Measurements from ENCODE around the gene SCAMP3.
"Not testable (repeated sequence)": the region's sequence is repeated elsewhere in the genome, so short reads cannot be mapped to it uniquely, and the experiment has no call there.

SCAMP3 gene

DNA sequence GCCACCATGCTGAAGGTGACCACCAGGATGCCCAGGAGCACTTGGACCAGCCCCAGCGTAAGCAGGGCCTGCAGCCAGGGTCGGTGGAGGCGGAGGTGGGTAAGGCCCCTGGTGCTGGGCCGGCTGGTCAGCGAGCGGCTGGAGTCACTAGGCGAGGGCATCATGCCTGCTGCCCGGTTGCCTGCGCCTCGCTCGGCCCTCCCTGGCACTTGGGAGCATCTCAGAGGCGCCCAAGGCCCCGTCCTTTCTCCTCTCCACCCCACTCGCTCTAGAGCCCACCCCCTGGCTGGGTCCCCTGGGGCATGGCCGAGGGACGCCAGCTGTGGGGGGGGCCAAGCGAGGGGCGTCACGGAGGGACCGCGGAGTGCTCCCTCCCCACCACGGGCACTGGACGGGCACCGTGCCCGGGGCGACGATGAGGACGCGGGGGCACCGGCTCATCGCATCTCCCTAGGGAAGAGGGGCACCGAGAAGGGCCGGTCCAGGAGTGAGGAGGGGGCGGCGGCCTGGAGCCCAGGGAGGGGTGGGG is 7.4 kb downstream of the SCAMP3 start:
- H3K4me1 Mint-ChIP-seq (ENCODE audit: low read depth), result peaks cover 27% of the 10 kb centered on the region
- H3K27ac Mint-ChIP-seq, result peak overlapping the region; percentile 52
- DNase-seq (ENCODE audit: low spot score), result no peak
- H3K4me3 Mint-ChIP-seq, result peak overlapping the region; percentile 83
- no peaks in the 10 kb centered on the region for H3K27me3 Mint-ChIP-seq (ENCODE audit: low read depth)
- peaks cover 19% of the 10 kb centered on the region for H3K36me3 Mint-ChIP-seq (ENCODE audit: low read depth)
- H3K9me3 Mint-ChIP-seq, result no peaks in the 10 kb centered on the region

DNA sequence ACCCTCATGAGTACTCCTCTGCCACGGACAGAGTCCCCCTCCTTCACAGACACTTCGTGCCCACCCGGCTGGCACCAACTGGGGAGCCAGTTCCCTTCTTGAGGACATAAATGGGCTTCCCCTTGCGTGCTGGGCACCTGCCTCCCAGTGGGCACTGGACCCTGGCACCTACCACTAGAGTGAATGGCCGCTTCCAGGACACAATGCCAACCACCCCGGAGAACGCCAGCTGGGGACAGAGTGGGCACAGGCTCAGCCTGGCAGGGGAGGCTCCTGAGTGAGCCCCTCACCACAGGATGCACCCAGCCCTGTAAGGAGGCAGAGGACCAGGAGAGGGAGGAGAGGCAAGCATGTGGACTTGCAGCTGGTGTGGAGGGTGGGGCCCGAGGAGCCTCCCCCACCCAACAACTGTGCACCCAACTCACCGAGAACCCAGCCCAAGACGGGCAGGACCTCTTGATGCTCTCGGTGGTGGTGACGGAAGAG is 7.9 kb downstream of the SCAMP3 start:
- Mint-ChIP-seq H3K9me3 (no peaks in the 10 kb centered on the region), H3K4me3 (peak overlapping the region; percentile 83), H3K36me3 (ENCODE audit: low read depth) (peaks cover 19% of the 10 kb centered on the region), H3K4me1 (ENCODE audit: low read depth) (peaks cover 27% of the 10 kb centered on the region), H3K27ac (peak overlapping the region; percentile 52), H3K27me3 (ENCODE audit: low read depth) (no peaks in the 10 kb centered on the region)
- DNase-seq (ENCODE audit: low spot score), result no peak

DNA sequence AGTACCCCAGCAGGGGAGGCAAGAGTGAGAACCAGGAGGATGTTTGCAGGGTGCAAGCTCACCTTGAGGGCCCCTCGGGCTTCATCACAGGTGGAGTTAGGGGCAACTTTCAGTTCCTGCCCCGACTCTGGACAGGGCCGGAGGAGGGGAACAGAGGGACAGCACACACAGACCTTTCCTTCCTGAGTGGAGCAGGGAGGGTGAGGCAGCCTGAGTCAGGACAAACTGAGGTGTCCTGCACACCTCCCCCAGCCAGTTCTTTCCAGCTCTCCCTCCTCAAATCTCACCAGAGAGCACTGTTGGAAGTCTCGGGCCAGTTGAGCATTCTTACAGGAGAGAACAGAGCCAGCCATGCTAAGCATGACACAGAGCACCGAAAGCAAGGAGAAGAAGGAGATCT is 8.4 kb downstream of the SCAMP3 start:
- H3K4me1 Mint-ChIP-seq (ENCODE audit: low read depth), result peaks cover 27% of the 10 kb centered on the region

DNA sequence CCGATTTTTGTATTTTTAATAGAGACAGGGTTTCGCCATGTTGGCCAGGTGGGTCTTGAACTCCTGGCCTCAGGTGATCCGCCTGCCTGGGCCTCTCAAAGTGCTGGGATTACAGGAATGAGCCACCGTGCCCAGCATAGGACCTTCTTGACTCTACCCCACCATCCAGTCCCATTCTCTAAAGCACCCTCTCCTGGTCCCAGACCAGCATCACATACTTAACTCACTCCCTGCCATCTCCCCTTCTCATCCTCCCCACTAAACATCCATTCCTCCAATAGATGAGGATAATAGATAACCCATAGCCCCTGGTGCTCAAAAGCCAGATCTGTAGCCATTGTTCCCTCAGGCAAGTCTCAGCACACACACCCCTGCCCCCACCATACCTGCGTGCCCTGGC is 9.0 kb downstream of the SCAMP3 start:
- Mint-ChIP-seq H3K36me3 (ENCODE audit: low read depth) (peaks cover 14% of the 10 kb centered on the region), H3K9me3 (no peaks in the 10 kb centered on the region), H3K4me3 (peak overlapping the region; percentile 83), H3K4me1 (ENCODE audit: low read depth) (peaks cover 27% of the 10 kb centered on the region), H3K27ac (peak overlapping the region; percentile 33), H3K27me3 (ENCODE audit: low read depth) (no peaks in the 10 kb centered on the region)
- DNase-seq (ENCODE audit: low spot score), result no peak

More for the DNA sequence above, 8.4 kb downstream of the SCAMP3 start:
- H3K36me3 Mint-ChIP-seq (ENCODE audit: low read depth), result peaks cover 19% of the 10 kb centered on the region
- H3K27me3 Mint-ChIP-seq (ENCODE audit: low read depth), result no peaks in the 10 kb centered on the region
- H3K4me3 Mint-ChIP-seq, result peak overlapping the region; percentile 83
- H3K27ac Mint-ChIP-seq, result no peak overlapping the region
- H3K9me3 Mint-ChIP-seq, result no peaks in the 10 kb centered on the region
- DNase-seq (ENCODE audit: low spot score), result no peak

DNA sequence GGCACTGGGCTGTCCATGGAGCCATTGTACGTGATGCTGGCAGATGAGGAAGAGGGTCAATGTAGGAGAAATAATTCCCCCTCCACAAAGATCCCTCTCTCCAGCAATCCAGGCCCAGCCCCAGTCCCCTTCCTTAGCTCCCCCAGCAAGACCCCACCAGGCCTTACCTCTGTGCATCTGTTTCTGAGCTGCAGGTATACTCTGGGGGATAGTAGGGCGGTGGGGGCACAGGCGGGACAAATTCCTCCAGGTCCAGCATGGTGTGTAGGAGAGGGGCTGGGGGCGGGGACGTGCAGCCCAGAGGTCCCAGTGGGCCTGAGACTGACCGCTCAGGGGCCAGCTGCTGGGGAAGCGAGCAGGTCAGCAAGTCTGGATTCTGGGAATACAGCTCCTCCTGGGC is 10.6 kb downstream of the SCAMP3 start:
- Mint-ChIP-seq H3K36me3 (ENCODE audit: low read depth) (peaks cover 7% of the 10 kb centered on the region), H3K27ac (no peak overlapping the region), H3K4me3 (no peak overlapping the region), H3K4me1 (ENCODE audit: low read depth) (peaks cover 23% of the 10 kb centered on the region), H3K27me3 (ENCODE audit: low read depth) (no peaks in the 10 kb centered on the region), H3K9me3 (no peaks in the 10 kb centered on the region)
- DNase-seq (ENCODE audit: low spot score), result no peak

DNA sequence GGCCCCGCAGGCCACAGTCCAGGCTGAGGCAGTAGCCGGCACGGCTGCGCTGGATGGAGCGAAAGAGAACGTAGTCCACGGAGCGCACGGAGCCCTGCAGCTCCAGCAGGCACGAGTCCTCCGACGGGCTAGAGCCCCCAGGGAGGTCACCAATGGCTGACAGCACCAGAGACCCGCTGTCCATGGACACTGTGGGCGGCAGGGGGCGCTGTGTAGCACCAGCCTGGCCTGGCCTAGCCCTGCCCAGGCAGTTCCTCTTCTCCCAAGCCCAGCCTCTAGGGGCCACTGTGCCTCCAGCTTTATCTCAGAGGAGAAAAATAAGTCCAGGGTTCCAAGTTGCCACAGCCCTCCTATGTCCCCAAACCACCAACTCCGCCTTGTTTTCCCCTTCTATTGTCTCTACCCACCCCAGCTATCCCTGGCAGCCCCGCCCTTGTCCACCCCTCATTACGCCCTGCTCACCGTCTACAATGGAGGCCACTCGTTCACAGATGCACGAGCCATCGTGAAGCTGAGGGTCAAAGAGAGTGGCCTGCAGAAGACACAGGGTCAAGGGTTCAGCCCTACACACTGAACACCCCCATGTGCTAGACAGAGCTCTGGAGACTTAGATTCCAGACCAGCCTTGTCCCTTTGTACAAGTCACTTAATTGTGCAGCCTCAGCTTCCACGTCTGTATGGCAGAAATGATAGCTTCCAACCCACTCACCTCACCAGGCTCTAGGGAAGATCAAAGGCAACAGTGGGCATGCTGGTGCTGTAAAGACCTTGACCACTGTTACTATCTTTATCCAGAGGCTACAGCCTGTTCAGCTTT is 11.3 kb downstream of the SCAMP3 start:
- Mint-ChIP-seq H3K4me1 (ENCODE audit: low read depth) (peaks cover 26% of the 10 kb centered on the region), H3K27me3 (ENCODE audit: low read depth) (no peaks in the 10 kb centered on the region), H3K36me3 (ENCODE audit: low read depth) (peaks cover 7% of the 10 kb centered on the region), H3K9me3 (no peaks in the 10 kb centered on the region), H3K4me3 (peak overlapping the region; percentile 66), H3K27ac (peak overlapping the region; percentile 14)
- DNase-seq (ENCODE audit: low spot score), result peak; percentile 92

DNA sequence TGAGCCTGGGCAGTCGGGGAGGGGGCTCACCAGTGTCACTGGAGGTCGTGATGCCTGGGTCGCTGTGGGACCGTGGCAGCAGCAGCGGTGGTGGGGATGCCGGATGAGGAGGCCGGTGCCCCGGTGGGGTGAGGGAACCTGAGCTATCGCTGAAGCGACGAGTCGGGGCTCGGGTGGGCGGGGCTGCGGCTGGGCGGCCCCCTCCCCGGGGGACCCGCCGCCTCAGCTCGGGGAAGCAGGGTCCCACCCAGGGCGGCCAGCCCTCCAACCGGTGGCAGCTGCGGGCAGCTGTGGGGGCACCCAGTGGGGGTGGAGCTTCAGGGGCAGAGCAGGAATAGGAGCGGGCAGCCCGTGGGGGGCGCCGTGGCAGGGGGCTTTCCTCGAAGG is 11.9 kb downstream of the SCAMP3 start:
- Mint-ChIP-seq H3K9me3 (no peaks in the 10 kb centered on the region), H3K36me3 (ENCODE audit: low read depth) (peaks cover 10% of the 10 kb centered on the region), H3K4me3 (peak overlapping the region; percentile 80), H3K4me1 (ENCODE audit: low read depth) (peaks cover 29% of the 10 kb centered on the region), H3K27ac (peak overlapping the region; percentile 79), H3K27me3 (ENCODE audit: low read depth) (no peaks in the 10 kb centered on the region)
- DNase-seq (ENCODE audit: low spot score), result no peak

DNA sequence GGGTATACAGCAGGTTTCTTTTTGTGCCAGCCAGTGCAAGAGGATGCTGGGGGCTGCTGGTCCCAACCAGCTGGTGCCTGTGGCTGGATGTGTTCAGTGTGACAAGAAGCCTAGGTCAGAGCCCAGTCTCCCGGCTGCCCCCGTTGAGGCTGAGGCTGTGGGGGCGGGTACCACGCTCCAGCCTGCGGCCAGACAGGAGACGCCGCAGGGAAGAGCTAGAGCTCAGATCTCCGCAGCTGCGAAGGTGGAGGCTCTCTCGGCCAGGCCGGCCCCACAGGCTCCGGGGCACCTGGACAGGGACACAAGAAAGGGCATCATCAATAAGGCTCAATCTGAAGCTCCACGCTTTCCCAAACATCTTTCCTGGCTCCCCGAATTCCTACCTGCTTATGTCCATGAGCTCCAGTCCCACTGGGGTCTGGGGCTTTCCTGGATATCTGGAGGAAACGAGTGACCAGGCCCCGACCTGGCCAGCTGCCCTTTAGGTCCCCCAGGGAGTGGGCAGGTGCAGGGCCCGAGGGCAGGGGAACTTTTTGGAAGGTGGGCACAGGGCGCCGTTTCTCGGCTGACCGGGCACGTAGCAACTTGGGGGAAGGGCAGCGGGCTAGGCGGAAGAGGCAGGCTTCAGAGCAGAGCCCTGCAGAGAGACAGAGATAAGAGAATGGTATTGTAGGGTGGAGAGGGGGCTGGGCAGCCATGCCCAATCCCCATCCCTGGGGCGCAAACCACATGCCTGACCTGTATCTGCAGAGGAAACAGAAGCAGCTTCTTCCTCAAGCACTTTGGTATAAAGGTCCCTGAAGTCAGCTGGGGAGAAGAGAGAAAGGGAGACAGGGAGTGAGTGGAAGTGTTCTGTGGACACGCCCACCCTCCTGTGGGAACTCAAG is 14.2 kb downstream of the SCAMP3 start:
- peaks cover 3% of the 10 kb centered on the region for H3K27me3 Mint-ChIP-seq (ENCODE audit: low read depth)
- no peak overlapping the region for H3K27ac Mint-ChIP-seq
- H3K9me3 Mint-ChIP-seq, result no peaks in the 10 kb centered on the region
- no peak for DNase-seq (ENCODE audit: low spot score)
- peaks cover 27% of the 10 kb centered on the region for H3K4me1 Mint-ChIP-seq (ENCODE audit: low read depth)
- peaks cover 10% of the 10 kb centered on the region for H3K36me3 Mint-ChIP-seq (ENCODE audit: low read depth)
- no peak overlapping the region for H3K4me3 Mint-ChIP-seq

DNA sequence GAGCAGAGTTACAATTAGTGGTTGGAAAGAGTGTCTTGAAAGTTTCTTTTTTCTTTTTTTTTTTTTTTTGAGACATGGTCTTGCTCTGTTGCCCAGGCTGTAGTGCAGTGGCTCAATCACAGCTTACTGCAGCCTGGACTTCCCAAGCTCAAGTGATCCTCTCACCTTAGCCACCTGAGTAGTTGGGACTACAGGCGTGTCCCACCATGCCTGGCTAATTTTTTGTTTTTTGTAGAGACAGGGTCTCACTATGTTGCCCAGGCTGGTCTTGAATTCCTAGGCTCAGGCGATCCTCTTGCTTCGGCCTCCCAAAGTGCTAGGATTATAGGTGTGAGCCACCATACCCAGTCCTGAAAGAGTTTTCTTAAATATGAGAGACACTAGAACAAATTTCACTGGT is 15.4 kb downstream of the SCAMP3 start:
- peaks cover 30% of the 10 kb centered on the region for H3K4me1 Mint-ChIP-seq (ENCODE audit: low read depth)
- H3K27me3 Mint-ChIP-seq (ENCODE audit: low read depth), result not testable (repeated sequence)

DNA sequence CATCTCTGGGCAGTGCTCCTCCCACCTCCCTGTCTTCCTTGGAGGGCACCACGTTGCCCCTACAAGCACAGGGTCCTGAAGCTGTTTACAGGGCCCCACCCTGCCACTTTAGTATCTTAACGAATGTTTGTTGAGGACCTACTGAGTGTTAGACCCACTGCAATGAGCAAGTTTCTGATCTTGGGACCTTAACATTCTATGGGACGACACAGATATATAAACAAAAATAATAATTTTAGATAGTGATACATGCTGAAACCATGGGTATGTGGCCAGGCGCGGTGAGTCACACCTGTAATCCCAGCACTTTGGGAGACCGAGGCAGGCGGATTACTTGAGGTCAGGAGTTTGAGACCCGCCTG is 17.0 kb downstream of the SCAMP3 start:
- DNase-seq (ENCODE audit: low spot score), result no peak
- Mint-ChIP-seq H3K27ac (peak overlapping the region; percentile 93), H3K27me3 (ENCODE audit: low read depth) (peaks cover 3% of the 10 kb centered on the region), H3K4me1 (ENCODE audit: low read depth) (peaks cover 36% of the 10 kb centered on the region), H3K9me3 (no peaks in the 10 kb centered on the region), H3K36me3 (ENCODE audit: low read depth) (peaks cover 12% of the 10 kb centered on the region), H3K4me3 (peak overlapping the region; percentile 77)

More for the DNA sequence above, 15.4 kb downstream of the SCAMP3 start:
- not testable (repeated sequence) for H3K9me3 Mint-ChIP-seq; H3K36me3 Mint-ChIP-seq (ENCODE audit: low read depth); H3K4me3 Mint-ChIP-seq; DNase-seq (ENCODE audit: low spot score)
- peak overlapping the region; percentile 1 for H3K27ac Mint-ChIP-seq

DNA sequence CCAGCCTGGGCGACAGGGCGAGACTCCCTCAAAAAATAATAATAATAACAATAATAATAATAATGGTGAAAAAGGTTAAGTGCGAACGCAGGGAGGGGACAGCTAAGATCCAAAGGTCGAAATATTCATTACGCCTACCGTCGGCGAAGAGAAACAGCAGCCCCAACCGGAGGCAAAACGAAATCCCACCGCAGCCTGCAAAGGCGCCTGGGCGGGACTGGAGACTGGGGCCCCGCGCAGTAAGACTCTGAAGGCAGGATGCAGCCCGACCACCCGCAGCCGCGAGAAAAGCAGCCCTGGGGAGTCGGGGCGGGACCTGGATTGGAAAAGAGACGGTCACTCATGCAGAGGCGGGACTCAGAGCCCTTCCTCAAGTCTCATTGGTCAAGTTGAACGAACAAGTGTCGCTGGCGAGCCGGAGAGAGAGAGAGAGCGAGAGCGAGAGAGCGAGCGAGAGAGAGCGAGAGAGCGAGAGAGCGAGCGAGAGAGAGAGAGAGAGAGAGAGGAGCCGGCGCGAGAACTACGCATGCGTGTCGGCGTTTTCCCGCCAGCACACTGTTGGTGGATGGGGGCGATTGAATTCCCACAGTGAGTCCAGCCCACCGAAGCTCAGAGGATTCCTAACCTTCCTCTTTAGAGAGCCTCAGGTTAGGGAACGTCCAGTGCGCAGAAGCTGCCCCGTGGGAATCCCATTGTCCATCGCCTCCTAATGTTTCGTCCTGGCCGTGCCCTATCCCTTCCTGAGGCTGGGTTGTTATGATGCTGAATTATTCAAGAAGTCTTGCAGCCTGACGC is 17.6 kb downstream of the SCAMP3 start:
- peak overlapping the region; percentile 77 for H3K4me3 Mint-ChIP-seq
- H3K27ac Mint-ChIP-seq, result peak overlapping the region; percentile 93
- no peaks in the 10 kb centered on the region for H3K9me3 Mint-ChIP-seq
- peaks cover 12% of the 10 kb centered on the region for H3K36me3 Mint-ChIP-seq (ENCODE audit: low read depth)
- H3K4me1 Mint-ChIP-seq (ENCODE audit: low read depth), result peaks cover 36% of the 10 kb centered on the region
- peaks cover 3% of the 10 kb centered on the region for H3K27me3 Mint-ChIP-seq (ENCODE audit: low read depth)
- peak; percentile 97 for DNase-seq (ENCODE audit: low spot score)

DNA sequence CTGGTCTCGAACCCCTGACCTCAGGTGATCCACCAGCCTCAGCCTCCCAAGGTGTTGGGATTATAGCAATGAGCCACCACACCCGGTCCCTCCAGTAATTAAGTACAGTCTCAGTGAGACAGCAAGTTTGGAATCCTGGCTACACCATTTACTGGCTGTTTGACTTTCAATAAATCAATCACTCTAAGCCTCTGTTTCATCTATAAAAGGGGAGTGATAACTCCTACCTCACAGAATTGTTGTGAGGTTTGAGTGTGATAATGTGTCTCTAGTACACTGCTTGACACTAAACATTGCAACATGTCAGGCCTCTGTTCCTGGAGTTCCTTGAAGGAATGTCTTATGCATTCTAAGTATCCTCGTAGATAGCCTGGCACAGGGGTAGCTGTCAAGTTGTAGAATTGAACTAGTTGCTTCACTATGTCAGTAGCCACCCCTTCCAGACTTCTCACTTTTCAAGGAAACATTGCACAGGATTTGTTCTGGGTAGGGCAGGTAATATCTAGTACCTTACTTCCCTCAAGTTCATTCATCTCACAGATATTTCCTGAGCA is 19.3 kb downstream of the SCAMP3 start:
- peak overlapping the region; percentile 86 for H3K27ac Mint-ChIP-seq
- H3K9me3 Mint-ChIP-seq, result no peaks in the 10 kb centered on the region
- H3K27me3 Mint-ChIP-seq (ENCODE audit: low read depth), result peaks cover 3% of the 10 kb centered on the region
- peak overlapping the region; percentile 77 for H3K4me3 Mint-ChIP-seq
- H3K4me1 Mint-ChIP-seq (ENCODE audit: low read depth), result peaks cover 36% of the 10 kb centered on the region
- no peak for DNase-seq (ENCODE audit: low spot score)
- peaks cover 21% of the 10 kb centered on the region for H3K36me3 Mint-ChIP-seq (ENCODE audit: low read depth)

DNA sequence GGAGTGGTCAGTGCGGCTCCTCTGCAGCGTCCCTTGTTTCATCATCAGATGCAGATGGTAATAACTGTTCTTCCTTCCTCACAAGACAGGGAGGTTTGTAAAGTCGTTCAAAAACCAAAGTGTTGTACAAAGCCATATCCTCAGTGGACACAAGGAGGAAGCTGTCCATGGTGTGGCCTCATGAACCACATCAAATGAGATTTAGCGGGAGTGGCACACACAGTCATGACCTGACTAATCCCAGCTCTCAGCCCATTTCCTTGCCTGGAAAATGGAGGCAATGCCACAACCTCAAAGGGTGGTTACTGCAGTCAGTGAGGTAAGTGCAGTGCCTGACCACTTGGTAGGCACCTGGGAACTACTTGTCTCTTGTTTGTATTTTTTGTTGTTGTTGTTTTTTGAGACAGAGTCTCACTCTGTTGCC is 20.3 kb downstream of the SCAMP3 start:
- peaks cover 3% of the 10 kb centered on the region for H3K27me3 Mint-ChIP-seq (ENCODE audit: low read depth)
- H3K27ac Mint-ChIP-seq, result peak overlapping the region; percentile 82
- peak overlapping the region; percentile 90 for H3K4me3 Mint-ChIP-seq
- peaks cover 36% of the 10 kb centered on the region for H3K4me1 Mint-ChIP-seq (ENCODE audit: low read depth)
- DNase-seq (ENCODE audit: low spot score), result no peak
- peaks cover 26% of the 10 kb centered on the region for H3K36me3 Mint-ChIP-seq (ENCODE audit: low read depth)
- H3K9me3 Mint-ChIP-seq, result no peaks in the 10 kb centered on the region
